ENCODE measurements around the gene ACADM.
"Not testable (repeated sequence)": the region's sequence is repeated elsewhere in the genome, so short reads cannot be mapped to it uniquely, and the experiment has no call there.

ACADM gene

DNA sequence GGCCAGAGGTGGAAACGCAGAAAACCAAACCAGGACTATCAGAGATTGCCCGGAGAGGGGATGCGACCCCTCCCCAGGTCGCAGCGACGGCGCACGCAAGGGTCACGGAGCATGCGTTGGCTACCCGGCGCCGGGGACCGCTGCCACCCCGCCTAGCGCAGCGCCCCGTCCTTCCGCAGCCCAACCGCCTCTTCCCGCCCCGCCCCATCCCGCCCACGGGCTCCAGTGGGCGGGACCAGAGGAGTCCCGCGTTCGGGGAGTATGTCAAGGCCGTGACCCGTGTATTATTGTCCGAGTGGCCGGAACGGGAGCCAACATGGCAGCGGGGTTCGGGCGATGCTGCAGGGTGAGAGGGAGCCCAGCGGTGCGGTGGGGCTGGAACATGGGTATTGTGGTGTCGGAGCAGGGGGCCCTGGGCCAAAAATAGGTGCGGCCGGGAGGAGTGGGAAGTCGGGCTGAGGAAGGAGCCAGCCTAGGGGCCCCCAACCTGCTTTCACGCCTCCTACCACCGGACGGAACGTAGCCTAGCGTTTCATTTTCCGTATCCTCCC, at the start of gene ACADM:
Gene ACADM (plus strand): TSS at position 238 of the 551 bp plus-strand sequence. CDS start 79 bp downstream, at position 317.
- DNase-seq (ENCODE audit: low spot score), result peak; percentile 93

DNA sequence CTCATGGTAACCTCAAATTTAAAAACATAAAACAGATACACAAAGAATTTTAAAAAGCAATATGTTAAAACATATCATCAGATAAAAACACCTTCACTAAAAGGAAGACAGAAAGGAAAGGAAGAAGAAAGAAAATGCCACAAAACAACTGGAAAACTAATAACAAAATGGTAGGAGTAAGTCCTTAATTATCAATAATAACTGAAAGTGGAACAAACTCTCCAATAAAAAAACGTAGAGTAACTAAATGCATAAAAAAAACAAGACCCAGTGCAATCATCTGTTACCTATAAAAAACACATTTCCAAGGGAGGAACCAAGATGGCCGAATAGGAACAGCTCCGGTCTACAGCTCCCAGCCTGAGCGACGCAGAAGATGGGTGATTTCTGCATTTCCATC, 47.1 kb upstream of the ACADM start:
- DNase-seq (ENCODE audit: low spot score), result no peak

DNA sequence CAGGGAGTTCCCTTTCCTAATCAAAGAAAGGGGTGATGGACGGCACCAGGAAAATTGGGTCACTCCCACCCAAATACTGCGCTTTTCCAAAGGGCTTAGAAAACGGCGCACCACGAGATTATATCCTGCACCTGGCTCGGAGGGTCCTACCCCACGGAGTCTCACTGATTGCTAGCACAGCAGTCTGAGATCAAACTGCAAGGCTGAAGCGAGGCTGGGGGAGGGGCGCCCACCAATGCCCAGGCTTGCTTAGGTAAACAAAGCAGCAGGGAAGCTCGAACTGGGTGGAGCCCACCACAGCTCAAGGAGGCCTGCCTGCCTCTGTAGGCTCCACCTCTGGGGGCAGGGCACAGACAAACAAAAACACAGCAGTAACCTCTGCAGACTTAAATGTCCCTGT, 46.5 kb upstream of the ACADM start:
- DNase-seq (ENCODE audit: low spot score), result not testable (repeated sequence)

DNA sequence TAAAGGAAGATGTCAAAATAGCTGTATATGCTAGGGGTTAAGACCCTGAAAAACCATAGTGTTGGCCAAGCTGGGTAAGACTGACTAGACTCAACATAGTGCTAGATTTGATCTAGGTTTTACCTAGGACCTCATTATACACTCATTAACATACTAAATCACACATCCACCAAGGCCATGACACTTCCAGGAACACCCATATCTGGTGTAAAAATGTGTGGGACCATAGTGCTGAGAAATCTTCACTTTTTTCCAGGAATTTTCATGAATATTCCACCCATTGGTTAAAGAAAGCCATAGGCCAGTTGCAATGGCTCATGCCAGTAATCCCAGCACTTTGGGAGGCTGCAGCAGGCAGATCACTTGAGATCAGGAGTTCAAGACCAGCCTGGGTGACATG, 34.0 kb upstream of the ACADM start:
- no peak for DNase-seq (ENCODE audit: low spot score)

DNA sequence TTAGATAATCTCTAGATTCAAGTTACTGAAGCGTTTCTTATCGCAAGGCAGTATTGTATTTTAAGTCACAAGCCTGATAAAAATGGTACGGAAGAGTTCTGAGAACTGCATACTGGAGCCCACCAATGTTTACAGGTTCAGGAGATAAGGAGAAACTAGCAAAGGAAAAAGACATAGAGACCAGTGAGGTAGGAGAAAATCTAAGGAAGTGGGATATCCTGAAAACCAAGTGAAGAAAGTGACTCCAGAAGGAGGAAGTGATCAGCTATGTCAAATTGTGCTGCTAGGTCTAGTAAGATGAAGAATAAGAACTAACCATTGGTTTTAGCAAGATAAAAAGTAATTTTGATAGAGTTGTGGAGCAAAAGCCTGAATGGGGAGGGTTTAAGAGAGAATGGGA, 31.0 kb upstream of the ACADM start:
- DNase-seq (ENCODE audit: low spot score), result no peak

DNA sequence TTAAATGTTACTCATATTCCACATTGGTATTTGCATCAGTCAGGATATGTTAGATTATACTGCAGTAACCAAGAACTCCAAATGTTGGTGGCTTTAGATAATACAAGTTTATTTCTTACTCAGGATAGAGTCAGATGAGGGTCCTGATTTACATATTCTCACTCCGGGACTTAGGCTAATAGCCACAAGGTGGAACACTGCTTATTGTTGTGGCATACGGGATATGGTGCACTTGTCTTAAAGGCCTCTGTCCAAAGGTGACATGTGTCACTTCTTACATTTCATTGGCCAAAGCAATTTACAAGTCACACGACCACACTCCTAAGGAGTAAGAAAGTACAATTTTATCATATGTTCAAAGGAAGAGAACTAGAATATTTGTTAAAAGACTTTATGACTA, 28.5 kb upstream of the ACADM start:
- DNase-seq (ENCODE audit: low spot score), result no peak

DNA sequence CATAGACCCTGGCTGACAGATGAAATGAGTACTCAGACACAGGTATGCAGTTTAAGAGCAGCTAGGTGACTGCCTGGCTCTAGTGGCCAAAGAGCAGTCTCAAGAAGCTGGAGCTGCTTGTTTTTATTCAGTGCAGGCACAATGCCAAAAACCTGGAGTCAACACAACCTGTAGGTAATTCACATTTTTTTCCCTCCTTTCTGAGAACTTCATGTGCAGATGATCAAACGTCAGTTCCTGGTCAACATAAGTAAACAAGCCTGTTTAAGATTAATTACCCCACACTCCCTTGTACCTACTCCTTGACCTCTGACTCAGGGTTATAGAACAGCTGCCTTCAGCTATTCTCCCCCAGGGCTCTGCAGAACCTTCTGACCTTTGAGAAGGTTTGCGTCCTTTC, 17.3 kb upstream of the ACADM start:
- DNase-seq (ENCODE audit: low spot score), result no peak

DNA sequence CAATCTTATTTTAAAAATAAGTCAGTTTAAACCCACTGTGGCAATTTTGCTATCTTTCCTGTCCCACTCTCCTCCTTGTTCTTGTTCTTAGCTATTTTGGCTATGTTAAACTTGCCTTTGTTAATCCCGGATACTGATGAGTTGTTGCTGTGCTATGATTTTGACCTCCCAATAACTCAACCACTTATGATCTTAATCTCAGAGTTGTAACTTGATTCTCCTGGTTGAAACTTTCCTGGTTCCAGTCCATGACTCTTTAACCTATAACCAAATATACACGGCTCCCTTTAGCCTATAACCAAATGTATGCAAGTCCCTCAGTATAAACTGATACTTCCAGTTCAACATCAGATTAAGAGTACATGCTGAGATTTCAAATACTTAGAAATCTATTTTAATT, 15.6 kb upstream of the ACADM start:
- DNase-seq (ENCODE audit: low spot score), result no peak

DNA sequence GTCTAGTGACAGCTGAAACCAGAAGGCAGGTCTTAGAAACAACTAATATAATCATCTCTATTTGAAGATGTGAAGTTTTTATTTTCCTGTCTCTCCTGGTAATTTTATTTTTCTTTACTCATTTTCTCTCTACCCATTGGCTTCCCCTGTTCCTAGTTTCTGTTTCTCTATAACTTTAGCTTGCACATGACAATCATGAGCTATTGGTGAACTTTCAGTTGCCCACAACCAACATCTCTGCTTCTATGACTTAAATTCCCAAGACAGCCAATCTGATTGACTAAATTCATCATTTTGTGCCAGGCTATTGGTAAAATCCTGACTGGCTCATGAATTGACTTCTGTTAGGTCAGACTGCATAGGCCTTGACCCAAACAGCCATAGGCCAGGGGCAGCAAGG, 13.7 kb upstream of the ACADM start:
- no peak for DNase-seq (ENCODE audit: low spot score)

DNA sequence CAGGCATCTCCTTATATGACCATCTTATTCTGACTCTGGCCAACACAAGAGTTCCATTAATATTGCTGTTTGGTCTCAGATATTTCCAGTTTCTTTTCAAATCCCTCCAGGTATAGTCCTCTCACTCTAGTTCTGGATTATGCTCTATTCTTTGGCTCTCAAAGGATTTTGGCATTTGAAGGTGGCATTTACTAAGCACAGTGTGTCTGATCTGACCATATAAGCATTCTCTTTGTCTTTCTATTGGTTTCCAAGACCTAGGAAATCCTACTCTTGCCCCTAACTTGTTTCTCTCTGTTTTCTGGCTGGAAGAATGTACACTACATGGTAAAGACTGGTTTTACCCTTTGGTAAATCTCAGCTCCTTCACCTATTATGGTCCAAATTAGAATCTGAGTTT, 12.7 kb upstream of the ACADM start:
- DNase-seq (ENCODE audit: low spot score), result no peak

DNA sequence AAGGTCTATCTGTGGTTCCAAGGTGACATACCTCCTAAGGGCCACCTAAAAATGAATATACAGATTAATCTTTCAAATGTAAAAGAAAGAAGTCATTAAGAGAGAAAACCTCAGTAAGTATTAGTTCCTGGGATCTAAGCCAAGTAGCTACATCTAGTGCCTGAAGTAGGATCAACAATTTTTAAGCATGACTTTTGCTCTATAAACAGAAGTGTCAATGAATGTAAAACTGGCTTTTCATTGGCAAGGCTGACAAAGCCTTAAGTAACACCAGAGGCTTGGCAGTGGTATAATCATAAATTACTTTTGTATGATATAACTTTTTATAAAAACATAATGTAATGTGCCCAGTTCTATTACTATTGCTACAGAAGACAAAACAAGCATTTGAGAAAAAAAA, 12.2 kb upstream of the ACADM start:
- no peak for DNase-seq (ENCODE audit: low spot score)

DNA sequence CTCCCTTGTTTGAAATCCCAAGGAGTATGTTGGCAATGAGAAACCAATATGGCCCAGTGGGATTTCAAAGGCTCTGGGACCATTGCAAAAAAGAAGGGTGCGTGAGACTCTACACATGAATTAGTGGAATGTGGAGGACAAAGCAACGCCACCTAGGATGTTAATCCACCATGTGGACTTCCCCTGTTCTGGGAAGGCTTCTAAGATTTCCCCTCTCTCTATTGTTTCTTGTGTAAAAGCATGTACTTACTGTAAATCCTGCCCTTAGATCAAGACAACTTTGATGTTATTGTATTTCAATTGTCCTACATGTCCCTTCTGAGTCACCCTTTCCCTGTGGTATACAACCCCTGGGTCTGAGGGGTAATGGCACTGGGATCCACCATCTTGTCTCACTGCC, 4.7 kb upstream of the ACADM start:
- no peak for DNase-seq (ENCODE audit: low spot score)

DNA sequence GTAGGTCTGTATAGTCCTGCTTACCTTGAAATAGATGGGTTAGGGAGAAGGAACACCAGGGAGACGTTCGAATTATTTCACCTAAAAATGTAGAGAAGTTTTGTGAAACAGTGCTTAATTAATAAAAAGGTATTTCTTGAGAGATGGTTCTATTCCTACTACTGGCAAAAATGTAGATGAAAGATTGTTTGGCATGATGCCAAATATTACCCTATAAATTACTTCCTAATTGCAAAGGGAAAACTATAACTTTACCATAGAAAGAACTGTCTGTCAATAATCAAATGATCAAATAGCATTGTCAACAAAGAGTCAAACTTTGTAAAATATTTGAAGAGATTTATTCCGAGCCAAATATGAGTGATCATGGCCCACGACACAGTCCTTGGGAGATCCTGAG, 4.2 kb upstream of the ACADM start:
- no peak for DNase-seq (ENCODE audit: low spot score)

DNA sequence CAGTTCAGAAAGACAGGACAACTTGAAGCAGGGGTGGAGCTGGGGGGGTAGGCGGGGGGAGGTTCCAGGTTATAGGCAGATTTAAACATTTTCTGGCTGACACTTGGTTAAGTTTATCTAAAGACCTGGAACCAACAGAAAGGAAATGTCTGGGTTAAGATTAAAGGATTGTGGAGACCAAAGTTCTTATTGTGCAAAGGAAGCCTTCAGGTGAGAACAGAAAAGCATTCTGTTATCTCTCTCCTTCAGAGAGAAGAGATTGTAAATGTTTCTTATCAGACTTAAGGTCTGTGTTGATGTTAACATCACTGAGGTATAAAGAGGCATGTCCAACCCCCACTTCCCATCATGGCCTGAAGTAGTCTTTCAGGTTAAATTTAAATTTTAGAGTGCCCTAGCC, 3.7 kb upstream of the ACADM start:
- no peak for DNase-seq (ENCODE audit: low spot score)

DNA sequence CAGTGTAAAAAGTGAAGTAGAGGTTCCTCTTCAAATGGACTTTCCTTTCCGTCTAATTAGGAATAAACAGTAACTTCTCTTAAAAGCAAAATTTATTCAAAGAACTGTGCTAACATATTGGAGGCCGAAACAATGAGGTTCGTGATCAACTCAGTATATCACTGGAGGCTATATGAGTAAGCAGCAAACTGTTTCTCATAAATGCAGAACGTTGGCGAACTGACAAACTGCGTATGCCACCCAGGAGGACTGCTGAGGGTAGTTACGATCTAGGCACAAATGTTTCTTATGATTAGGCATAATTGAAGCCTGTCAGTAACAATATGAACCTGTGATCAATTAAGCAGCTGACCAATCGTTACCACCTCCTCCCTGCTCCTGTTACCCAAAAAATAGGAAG, 2.3 kb upstream of the ACADM start:
- DNase-seq (ENCODE audit: low spot score), result not testable (repeated sequence)

DNA sequence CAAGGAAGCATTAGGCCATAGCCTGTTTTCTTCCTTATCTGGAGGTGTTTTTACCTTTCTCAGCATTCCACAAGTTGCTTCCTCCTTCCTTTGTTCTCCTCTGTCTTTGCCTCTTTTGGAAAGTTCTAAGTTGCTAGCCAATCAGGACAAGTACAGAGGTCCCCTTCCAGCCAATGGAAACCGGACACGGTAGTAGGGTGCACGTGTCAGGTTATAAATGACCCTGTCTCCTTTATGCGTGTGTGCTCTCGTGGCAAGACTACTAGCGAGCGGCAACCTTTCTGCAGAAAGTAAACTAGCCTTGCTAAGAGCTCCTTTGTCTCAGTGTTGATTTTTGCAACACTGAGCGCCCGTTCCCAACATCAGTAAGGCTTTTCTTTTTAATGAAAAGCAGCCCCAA, 1.5 kb upstream of the ACADM start:
- DNase-seq (ENCODE audit: low spot score), result no peak

DNA sequence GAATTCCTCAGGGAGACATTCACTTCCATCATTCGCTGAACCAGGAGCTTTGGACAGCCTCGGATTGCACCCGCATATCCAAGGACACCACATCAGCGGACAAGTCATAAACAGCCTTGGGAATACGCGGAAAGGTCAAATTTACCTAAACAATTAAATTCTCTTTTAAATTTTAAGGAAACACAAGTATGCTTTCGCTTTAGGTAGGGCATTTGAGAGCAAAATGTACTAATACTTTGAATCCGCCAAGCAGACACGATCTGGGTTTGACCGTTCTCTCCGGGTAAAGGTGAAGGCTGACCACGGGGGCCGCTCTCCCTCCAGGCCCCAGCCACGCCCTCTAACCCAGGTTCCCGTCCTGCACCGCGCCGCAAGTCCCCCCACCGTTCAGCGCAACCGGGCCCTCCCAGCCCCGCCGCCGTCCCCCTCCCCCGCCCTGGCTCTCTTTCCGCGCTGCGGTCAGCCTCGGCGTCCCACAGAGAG, 479 bp upstream of the ACADM start:
- DNase-seq (ENCODE audit: low spot score), result peak; percentile 83

DNA sequence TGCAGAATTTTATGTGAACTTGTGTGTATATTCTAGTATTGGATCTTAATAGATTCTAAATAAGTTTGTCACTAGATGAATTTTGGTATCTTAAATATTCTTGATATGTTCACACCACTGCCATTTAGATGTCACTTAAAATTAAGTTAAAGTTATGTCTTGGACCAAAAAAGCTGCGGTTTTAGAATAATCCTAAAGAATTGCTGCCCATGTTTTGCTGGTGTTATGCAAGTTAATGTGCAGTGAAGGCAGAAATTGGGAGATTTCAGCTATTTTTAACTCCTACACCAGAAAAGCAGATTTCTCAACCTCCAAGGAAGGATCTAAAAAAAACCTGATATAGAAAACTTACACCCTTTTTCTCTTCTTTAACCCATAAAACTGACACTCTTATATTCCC, 757 bp downstream of the ACADM start:
- peak; percentile 27 for DNase-seq (ENCODE audit: low spot score)

DNA sequence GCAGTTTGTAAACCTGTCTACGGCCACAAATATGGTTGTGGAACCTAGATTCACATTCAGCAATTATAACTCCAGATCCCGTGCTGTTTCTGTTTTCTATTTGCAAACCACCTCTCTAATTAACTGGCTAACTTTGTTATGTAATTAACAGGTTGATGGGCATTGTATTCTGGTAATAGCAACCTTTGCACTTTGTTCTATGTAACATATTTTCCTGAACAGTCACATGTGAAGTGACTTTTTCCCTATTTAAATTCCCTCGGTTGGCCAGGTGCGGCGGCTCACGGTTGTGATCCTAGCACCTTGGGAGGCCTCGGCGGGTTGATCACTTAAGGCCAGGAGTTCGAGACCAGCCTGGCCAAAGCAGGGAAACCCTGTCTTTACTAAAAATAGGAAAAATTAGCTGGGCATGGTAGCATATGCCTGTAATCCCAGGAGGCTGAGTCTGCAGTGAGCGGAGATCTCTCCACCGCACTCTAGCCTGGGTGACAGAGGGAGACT, 1.4 kb downstream of the ACADM start:
- no peak for DNase-seq (ENCODE audit: low spot score)

DNA sequence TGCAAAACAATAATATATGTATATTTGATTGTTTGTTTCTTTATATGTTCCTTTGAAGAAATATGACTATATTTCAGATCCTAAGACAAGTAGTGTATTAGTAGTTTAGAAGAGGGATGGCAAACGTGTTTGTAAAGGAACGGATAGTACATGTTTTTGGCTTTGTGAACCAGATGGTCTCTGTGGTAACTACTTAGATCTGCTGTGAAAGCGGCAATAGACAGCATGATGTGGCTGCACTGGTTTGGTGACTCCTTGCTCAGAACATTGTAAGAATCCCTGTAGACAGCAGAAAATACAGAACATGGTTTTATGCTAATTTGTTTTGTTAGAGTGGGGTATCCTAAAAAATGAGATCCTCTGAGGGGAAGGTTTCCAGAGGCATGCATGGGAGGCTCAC, 3.1 kb downstream of the ACADM start:
- DNase-seq (ENCODE audit: low spot score), result no peak

DNA sequence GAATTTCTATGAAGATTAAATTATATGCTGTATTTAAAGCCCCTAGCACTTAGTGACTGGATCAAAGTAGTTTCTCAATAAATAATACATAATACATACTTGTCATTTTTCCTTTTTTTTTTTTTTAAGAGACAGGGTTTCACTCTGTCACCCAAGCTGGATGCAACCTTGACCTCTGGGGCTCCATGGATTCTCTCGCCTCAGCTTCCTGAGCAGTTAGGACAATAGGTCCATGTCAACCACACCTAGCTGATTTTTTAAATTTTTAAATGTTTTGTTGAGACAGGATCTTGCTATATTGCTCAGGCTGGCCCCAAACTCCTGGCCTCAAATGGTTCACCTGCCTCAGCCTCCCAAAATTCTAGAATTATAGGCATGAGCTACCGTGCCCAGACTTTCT, 5.9 kb downstream of the ACADM start:
- DNase-seq (ENCODE audit: low spot score), result no peak

DNA sequence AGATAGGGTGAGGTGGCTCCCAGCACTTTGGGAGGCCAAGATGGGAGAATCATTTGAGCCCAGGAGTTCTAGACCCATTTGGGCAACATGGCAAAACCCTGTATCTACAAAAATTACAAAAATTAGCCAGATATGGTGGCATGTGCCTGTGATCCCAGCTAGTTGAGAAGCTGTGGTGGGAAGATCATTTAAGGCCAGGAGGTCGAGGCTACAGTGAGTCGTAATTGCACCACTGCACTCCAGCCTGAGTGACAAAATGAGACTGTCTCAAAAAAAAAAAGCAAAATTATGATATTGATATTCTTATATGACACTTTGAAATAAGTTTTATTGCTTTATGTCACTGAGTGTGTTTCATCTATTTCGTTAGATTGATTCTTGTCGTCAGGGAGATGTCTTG, 7.4 kb downstream of the ACADM start:
- DNase-seq (ENCODE audit: low spot score), result no peak

DNA sequence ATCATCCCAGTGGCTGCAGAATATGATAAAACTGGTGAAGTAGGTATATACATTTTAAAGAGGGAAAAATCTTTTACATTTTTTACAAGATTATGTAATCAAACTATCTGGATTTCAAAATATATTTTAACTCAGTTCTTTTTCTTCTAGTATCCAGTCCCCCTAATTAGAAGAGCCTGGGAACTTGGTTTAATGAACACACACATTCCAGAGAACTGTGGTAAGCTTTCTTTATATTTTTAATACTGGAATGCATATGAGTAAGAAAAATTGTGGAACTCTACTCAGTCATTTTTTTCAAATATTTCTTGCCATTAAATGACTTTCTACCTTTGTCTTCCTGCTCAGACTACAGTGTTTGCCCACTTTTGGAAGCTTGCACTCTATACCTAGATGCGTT, 8.2 kb downstream of the ACADM start:
- DNase-seq (ENCODE audit: low spot score), result no peak

DNA sequence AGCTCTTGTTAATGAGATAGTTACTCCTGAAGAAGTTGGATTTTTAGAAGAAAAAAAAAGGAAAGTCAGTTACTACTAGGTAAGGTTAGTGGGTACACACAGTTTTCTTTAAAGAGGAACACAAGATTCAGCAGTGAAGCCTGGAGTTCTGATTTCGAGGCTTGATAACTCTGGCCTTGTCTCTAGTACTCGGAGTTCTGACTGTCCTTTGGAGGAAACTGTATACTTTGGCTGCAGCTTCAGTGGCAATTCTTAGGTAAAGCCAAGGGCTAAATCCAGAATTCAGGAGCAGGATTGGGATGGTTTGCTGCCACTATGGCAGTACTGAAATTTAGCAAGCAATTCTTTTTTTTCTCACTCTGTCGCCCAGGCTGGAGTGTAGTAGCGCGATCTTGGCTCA, 9.2 kb downstream of the ACADM start:
- DNase-seq (ENCODE audit: low spot score), result no peak

DNA sequence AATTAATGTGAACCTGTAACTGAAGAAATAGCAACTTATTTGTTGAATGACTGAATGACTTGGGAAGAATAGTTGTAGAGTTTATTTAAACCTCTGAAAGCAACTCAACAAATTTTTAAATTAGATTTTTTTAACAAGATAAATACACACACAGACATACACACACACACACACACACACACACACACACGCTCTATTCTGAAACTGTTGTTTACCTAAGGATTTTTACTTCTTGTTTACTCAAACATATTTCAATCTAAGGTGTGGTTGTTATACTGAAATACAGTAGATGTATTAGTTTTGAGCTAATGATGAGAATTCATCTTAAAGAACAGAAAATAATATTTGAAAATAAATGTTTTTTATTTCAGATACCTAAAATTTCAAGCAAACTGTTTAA, 11.5 kb downstream of the ACADM start:
- no peak for DNase-seq (ENCODE audit: low spot score)
